Adrenal gland (tissue), 12 donors: ENCODE measurements around the gene SIX1. TPM values are rescaled to one million over a fixed set of nuclear protein-coding genes. Genes with fewer than 3 reads are reported as not detected.

Experiments
- DNase-seq, 7 donors: peaks; one replicate each; pipeline ENCODE4 v3.0.0-alpha.2; 2019 to 2020
- H3K27ac ChIP-seq, 5 donors: fragments of 200-600 bp; sonication (generic) in 4 of 5; 1 replicate in 3 of 5; 2 replicates in 2 of 5; pipeline versions ENCODE4 v1.5.1 to v1.8.0; 2016 to 2020; ENCODE audit warnings: mild to moderate bottlenecking in 1 of 5
- H3K27me3 ChIP-seq: fragments of 200-600 bp; 2 replicates; pipeline ENCODE4 v1.8.0; 2021
- H3K36me3 ChIP-seq, 2 donors: fragments of 200-600 bp; replicated peaks in 1 of 2; 1 replicate in 1 of 2; 2 replicates in 1 of 2; pipeline versions ENCODE4 v1.5.1 to v1.8.0; 2018 to 2022
- H3K4me1 ChIP-seq, 2 donors: fragments of 200-600 bp; replicated peaks in 1 of 2; 1 replicate in 1 of 2; 2 replicates in 1 of 2; pipeline versions ENCODE4 v1.5.1 to v1.8.0; 2018 to 2021
- H3K4me3 ChIP-seq, 4 donors: fragments of 200-600 bp; sonication (generic) in 3 of 4; one replicate each; pipeline ENCODE4 v1.5.1; 2016 to 2018
- H3K9me3 ChIP-seq, 3 donors: fragments of 200-600 bp; sonication (generic) in 1 of 3; replicated peaks in 1 of 3; 1 replicate in 2 of 3; 2 replicates in 1 of 3; pipeline versions ENCODE4 v1.5.1 to v1.8.0; 2016 to 2021
- POLR2A ChIP-seq, 2 donors: fragments of 450-650 bp; IDR thresholded peaks; one replicate each; pipeline ENCODE4 v1.6.1; 2017; ENCODE audit warnings: antibody characterized with exemption in 2 of 2, mild to moderate bottlenecking in 2 of 2, moderate library complexity in 1 of 2
- WGBS, 4 donors: extraction: QIAGEN DNeasy Blood & Tissue Kit in 2 of 4; methylation state at CpG; one replicate each; pipeline versions ENCODE4 v1.1.5 to v1.1.7; 2013 to 2017; 5-methylcytosine and 5-hydroxymethylcytosine counted together
- intact Hi-C, 2 donors: fragments of 100-400 bp; cut with DNase I; formaldehyde crosslinking; loops; one replicate each; pipeline versions ENCODE4 v1.14.1 to v1.15.0; 2022 to 2023
- polyA plus RNA-seq, 3 donors: library from polyadenylated mRNA; stranded (reverse); fragments of 200-250 nt in 2 of 3; fragments of 350-450 nt in 1 of 3; fragmentation: Illumina TruSeq in 1 of 3; extraction: RNeasy Lipid Tissue Mini Kit (QIAGEN cat#74804) in 1 of 3; gene quantifications; one replicate each; pipeline ENCODE4 v1.2.3, GENCODE V29; 2013 to 2014
- total RNA-seq, 9 donors: library from RNA; depleted of rRNA in 4 of 9; stranded (reverse); fragments of >200 nt in 4 of 9; fragments of 120-200 nt in 1 of 9; fragmentation: NEBNext Ultra II Directional in 1 of 9; extraction: Animal tissue kit (Norgen Biotek cat#: 25700) in 1 of 9; gene quantifications; one replicate each; pipeline versions ENCODE4 v1.1.0 to v1.2.4, GENCODE V29; 2013 to 2023
- TF ChIP-seq, protein P1 (sequence below), 6 experiments: fragments of 450-650 bp in 4 of 6; fragments of 200-600 bp in 2 of 6; sonication (generic) in 1 of 6; IDR thresholded peaks; 1 replicate in 5 of 6; 2 replicates in 1 of 6; pipeline versions ENCODE4 v1.5.1 to v1.8.0; 2016 to 2021; ENCODE audit warnings: antibody characterized with exemption in 6 of 6, mild to moderate bottlenecking in 2 of 6, moderate library complexity in 1 of 6
- donor health status: healthy with polysubstance abuse.
- donor health status: Bipolar disorder and iron deficiency.
- donor health status: DM: yes; HTN: yes; CAD: no.
- donor health status: DM: no; HTN: no; CAD: no.
- donor health status: DM: no; HTN: no; CAD: no.
- donor health status: DM: yes; HTN: yes; CAD: no.

SIX1 gene
- total and polyA plus RNA-seq, 12 donors = 0.11 to 0.96 (median 0.57) TPM

DNA sequence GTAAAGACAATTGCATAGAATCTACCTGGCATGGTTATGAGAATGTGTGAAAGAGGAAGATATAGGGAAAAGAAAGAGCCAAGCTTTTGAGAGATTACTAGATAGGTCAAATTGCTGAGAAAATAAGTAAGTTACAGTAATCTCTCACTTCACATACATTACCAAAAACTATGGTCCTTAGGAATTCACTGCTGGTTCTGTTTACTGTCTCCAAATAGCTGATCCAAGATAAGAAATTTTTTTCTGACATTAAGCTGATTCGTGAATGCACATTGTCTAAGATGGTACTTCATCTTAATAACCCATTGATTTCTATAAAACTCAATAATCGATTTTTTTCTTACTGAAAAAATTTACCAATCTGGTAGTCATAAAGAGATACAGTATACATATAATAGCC is 17.4 kb downstream of the SIX1 start:
- no peaks in the 10 kb centered on the region for H3K4me1 ChIP-seq
- no peak for TF ChIP-seq POLR2A (IDR thresholded peaks at IDR 0.05)
- TF ChIP-seq, protein P1, sequence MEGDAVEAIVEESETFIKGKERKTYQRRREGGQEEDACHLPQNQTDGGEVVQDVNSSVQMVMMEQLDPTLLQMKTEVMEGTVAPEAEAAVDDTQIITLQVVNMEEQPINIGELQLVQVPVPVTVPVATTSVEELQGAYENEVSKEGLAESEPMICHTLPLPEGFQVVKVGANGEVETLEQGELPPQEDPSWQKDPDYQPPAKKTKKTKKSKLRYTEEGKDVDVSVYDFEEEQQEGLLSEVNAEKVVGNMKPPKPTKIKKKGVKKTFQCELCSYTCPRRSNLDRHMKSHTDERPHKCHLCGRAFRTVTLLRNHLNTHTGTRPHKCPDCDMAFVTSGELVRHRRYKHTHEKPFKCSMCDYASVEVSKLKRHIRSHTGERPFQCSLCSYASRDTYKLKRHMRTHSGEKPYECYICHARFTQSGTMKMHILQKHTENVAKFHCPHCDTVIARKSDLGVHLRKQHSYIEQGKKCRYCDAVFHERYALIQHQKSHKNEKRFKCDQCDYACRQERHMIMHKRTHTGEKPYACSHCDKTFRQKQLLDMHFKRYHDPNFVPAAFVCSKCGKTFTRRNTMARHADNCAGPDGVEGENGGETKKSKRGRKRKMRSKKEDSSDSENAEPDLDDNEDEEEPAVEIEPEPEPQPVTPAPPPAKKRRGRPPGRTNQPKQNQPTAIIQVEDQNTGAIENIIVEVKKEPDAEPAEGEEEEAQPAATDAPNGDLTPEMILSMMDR (IDR thresholded peaks at IDR 0.05) = no peak
- no peak overlapping the region for H3K27ac ChIP-seq
- 67 to 83% (median 73%) methylated on average over 2 of the region's 2 CpGs for WGBS, 4 donors
- DNase-seq = no peak
- no peaks in the 10 kb centered on the region for H3K36me3 ChIP-seq
- intact Hi-C loops = no loop called here
- no peaks in the 10 kb centered on the region for H3K9me3 ChIP-seq
- no peak overlapping the region for H3K4me3 ChIP-seq
- H3K27me3 ChIP-seq = peaks cover 12% of the 10 kb centered on the region

DNA sequence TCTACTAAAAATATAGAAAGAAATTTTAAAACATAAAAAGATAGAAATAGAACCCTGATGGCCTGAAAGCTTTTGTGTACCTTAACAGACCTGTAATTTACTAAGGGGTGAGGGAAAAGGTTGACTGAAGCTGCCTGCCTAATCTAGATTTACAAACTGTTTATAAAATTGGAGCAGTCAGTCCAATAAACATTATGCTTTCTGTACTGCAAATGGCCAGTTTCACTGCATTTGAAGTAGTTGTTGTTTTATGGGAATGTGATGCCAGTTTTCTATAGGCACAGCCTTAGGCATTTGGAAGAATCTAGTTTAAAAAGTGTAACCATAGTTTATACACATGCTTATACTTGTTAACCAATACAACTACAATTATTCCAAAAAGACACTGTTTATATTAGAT is 19.1 kb downstream of the SIX1 start:
- no peaks in the 10 kb centered on the region for H3K36me3 ChIP-seq
- no peaks in the 10 kb centered on the region for H3K9me3 ChIP-seq
- no peaks in the 10 kb centered on the region for H3K27me3 ChIP-seq
- intact Hi-C loops = no loop called here
- DNase-seq = no peak
- TF ChIP-seq POLR2A (IDR thresholded peaks at IDR 0.05) = no peak
- TF ChIP-seq, protein P1 (IDR thresholded peaks at IDR 0.05) = no peak
- H3K4me3 ChIP-seq = no peak overlapping the region
- no peaks in the 10 kb centered on the region for H3K4me1 ChIP-seq
- H3K27ac ChIP-seq = no peak overlapping the region

DNA sequence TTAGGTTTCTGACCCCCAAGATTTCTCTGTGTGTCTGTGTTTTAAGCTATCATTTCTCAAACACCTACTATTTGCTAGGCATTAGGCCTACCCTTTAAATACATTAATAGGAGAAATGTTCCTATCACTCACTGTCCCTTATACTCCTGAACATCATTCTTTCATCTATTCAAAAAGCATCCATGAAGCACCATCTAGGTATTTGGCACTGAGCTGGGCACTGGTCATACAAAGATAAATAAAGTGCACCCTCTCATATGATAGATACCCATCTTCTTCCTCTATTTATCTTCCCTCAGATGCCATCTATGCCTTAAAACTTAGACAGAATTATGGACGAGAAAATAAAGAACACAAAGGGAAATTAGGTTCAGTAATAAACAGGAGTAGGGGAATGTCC is 20.4 kb downstream of the SIX1 start:
- no peaks in the 10 kb centered on the region for H3K4me1 ChIP-seq
- no peak overlapping the region for H3K4me3 ChIP-seq
- 58 to 81% (median 69%) methylated on average over 1 of the region's 1 CpG for WGBS, 4 donors
- no peaks in the 10 kb centered on the region for H3K27me3 ChIP-seq
- no peak overlapping the region for H3K27ac ChIP-seq
- DNase-seq = no peak
- intact Hi-C loops = loop anchor here (5.0 to 10.0 kb wide), 2 partner anchors 393 to 626 kb away; no protein-coding TSS in a partner anchor
- H3K36me3 ChIP-seq = no peaks in the 10 kb centered on the region
- H3K9me3 ChIP-seq = no peaks in the 10 kb centered on the region
- TF ChIP-seq, protein P1 (IDR thresholded peaks at IDR 0.05) = no peak
- TF ChIP-seq POLR2A (IDR thresholded peaks at IDR 0.05) = no peak

DNA sequence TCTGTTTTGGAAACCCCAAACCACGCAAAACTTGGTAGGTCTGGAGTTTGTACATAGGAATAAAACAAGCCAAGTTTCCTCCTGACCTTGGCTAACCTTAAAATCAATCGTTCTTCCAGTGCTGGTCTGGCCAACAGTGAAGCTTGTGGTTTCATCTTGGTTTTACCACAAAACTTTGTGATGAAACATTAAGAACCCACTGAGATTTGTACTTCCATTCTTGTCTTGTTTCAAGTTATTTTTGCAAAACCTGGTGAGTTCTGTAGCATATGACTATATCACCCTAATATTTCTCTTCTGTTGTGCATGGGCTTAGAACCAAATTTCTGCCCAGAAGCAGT is 26.4 kb downstream of the SIX1 start:
- Histone ChIP-seq H3K4me1 (no peaks in the 10 kb centered on the region), H3K4me3 (no peak overlapping the region), H3K27me3 (no peaks in the 10 kb centered on the region), H3K36me3 (no peaks in the 10 kb centered on the region), H3K9me3 (no peaks in the 10 kb centered on the region), H3K27ac (no peak overlapping the region)
- no peak for TF ChIP-seq POLR2A (IDR thresholded peaks at IDR 0.05)
- intact Hi-C loops = loop anchor here in 1 of 2 donors (10.0 kb wide), 1 partner anchor 632 kb away; no protein-coding TSS in a partner anchor
- DNase-seq = no peak
- WGBS, 4 donors = 16 to 32% (median 29%) methylated on average over 2 of the region's 2 CpGs

DNA sequence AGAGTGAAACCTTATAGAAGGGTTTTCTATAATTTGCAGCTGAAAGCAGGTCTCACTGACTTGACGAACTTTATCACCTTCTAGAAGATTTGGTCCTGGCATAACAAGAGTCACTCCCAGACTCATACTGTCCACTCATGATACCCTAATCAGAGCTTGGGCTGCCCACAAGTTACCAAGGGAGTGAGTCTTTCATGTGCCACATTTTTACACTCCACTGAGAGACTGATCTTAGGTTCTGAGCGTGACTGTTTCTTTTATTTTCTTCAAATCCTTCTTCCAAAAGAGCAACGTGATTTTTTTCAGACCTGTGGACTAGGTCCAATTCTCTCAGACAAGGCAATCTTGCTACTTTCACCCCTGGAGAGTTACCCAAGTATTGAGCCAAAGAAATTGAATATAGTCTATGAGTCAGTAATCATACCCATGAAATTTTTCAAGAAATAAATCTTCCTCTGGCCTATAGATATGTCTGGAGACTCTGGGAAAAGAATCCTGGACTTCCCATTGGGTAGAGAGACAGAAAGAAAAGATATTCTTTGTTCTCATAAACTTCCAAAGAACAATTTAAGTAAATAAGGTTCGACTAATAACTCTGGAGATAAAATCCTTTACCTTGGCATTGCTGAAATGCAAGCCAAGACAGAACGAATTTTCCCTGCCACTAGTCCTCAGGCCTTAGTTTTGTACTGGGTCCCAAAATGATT is 26.9 kb downstream of the SIX1 start:
- H3K4me1 ChIP-seq = no peaks in the 10 kb centered on the region
- no peaks in the 10 kb centered on the region for H3K9me3 ChIP-seq
- H3K4me3 ChIP-seq = no peak overlapping the region
- 53 to 72% (median 65%) methylated on average over 5 of the region's 5 CpGs for WGBS, 4 donors
- intact Hi-C loops = loop anchor here in 1 of 2 donors (10.0 kb wide), 1 partner anchor 632 kb away; no protein-coding TSS in a partner anchor
- DNase-seq = no peak
- no peaks in the 10 kb centered on the region for H3K27me3 ChIP-seq
- H3K36me3 ChIP-seq = no peaks in the 10 kb centered on the region
- TF ChIP-seq, protein P1 (IDR thresholded peaks at IDR 0.05) = no peak
- TF ChIP-seq POLR2A (IDR thresholded peaks at IDR 0.05) = no peak
- H3K27ac ChIP-seq = no peak overlapping the region
